H9 (cell line): Measurements from ENCODE around the gene P2RX7. TPM values are rescaled to one million over a fixed set of nuclear protein-coding genes. Genes with fewer than 3 reads are reported as not detected.

Experiments used
- DNase-seq: peaks from one replicate; pipeline ENCODE4 v3.0.0-alpha.2; 2017
- H2AFZ ChIP-seq: one replicate; pipeline ENCODE4 v1.6.1; 2013; ENCODE audit warnings: mild to moderate bottlenecking, low read length, control low read depth, moderate library complexity
- H2AK5ac ChIP-seq: 2 replicates; pipeline ENCODE4 v1.6.1; 2013; ENCODE audit warnings: low read length, control low read depth, mixed read lengths; ENCODE audit not compliant: insufficient read length
- H2BK120ac ChIP-seq: one replicate; pipeline ENCODE4 v1.6.1; 2013; ENCODE audit warnings: low read depth, mild to moderate bottlenecking, low read length, control low read depth, inconsistent platforms; ENCODE audit not compliant: poor library complexity, severe bottlenecking
- H2BK12ac ChIP-seq: 2 replicates; pipeline ENCODE4 v1.6.1; 2013; ENCODE audit warnings: low read length, control low read depth, mixed read lengths, low read depth; ENCODE audit not compliant: insufficient read length
- H2BK15ac ChIP-seq: 2 replicates; pipeline ENCODE4 v1.6.1; 2013; ENCODE audit warnings: low read depth, low read length, control low read depth
- H2BK20ac ChIP-seq: one replicate; pipeline ENCODE4 v1.6.1; 2013; ENCODE audit warnings: low read depth, mild to moderate bottlenecking, low read length, control low read depth, inconsistent platforms; ENCODE audit not compliant: poor library complexity, severe bottlenecking
- H2BK5ac ChIP-seq: 2 replicates; pipeline ENCODE4 v1.6.1; 2013; ENCODE audit warnings: low read length, control low read depth, mixed read lengths; ENCODE audit not compliant: insufficient read length
- H3K14ac ChIP-seq: 2 replicates; pipeline ENCODE4 v1.6.1; 2013; ENCODE audit warnings: low read length, control low read depth; ENCODE audit not compliant: insufficient read depth
- H3K18ac ChIP-seq: 2 replicates; pipeline ENCODE4 v1.6.1; 2013; ENCODE audit warnings: low read depth, mild to moderate bottlenecking, mixed read lengths, low read length, control low read depth; ENCODE audit not compliant: insufficient read length
- H3K23ac ChIP-seq: 2 replicates; pipeline ENCODE4 v1.6.1; 2013; ENCODE audit warnings: low read length, control low read depth, mixed read lengths, low read depth; ENCODE audit not compliant: insufficient read length
- H3K23me2 ChIP-seq: 2 replicates; pipeline ENCODE4 v1.6.1; 2013; ENCODE audit warnings: low read depth, mild to moderate bottlenecking, mixed read lengths, low read length, control low read depth; ENCODE audit not compliant: insufficient read length, poor library complexity, severe bottlenecking
- H3K27ac ChIP-seq: 2 replicates; pipeline ENCODE4 v1.5.1; 2013; ENCODE audit warnings: low read length, control low read depth, mixed read lengths, low read depth; ENCODE audit not compliant: insufficient read length
- H3K27me3 ChIP-seq: 2 replicates; pipeline ENCODE4 v1.6.1; 2013; ENCODE audit warnings: low read length, control low read depth, inconsistent platforms; ENCODE audit not compliant: insufficient read depth
- H3K4ac ChIP-seq: 2 replicates; pipeline ENCODE4 v1.6.1; 2013; ENCODE audit warnings: low read depth, mild to moderate bottlenecking, control low read depth, inconsistent platforms, low read length, moderate library complexity
- H3K4me1 ChIP-seq: 2 replicates; pipeline ENCODE4 v1.6.1; 2013; ENCODE audit warnings: low read length, control low read depth, inconsistent platforms; ENCODE audit not compliant: insufficient read depth
- H3K4me2 ChIP-seq: 2 replicates; pipeline ENCODE4 v1.6.1; 2013; ENCODE audit warnings: low read length, control low read depth, mixed read lengths; ENCODE audit not compliant: insufficient read length, insufficient read depth
- H3K56ac ChIP-seq: 2 replicates; pipeline ENCODE4 v1.6.1; 2013; ENCODE audit warnings: low read depth, mild to moderate bottlenecking, mixed read lengths, low read length, control low read depth; ENCODE audit not compliant: insufficient read length
- H3K79me1 ChIP-seq: 2 replicates; pipeline ENCODE4 v1.6.1; 2013; ENCODE audit warnings: low read depth, mild to moderate bottlenecking, moderate library complexity, low read length, control low read depth, inconsistent platforms; ENCODE audit not compliant: insufficient read depth, poor library complexity, severe bottlenecking
- H3K79me2 ChIP-seq: 2 replicates; pipeline ENCODE4 v1.6.1; 2013; ENCODE audit warnings: low read length, control low read depth, inconsistent platforms; ENCODE audit not compliant: insufficient read depth
- H3K9ac ChIP-seq: 2 replicates; pipeline ENCODE4 v1.6.1; 2013; ENCODE audit warnings: low read length, control low read depth, mixed read lengths; ENCODE audit not compliant: insufficient read length; ENCODE audit errors: extremely low read depth
- H3K9me3 ChIP-seq: one replicate; pipeline ENCODE4 v1.6.1; 2013; ENCODE audit warnings: low read depth, low read length, inconsistent platforms; ENCODE audit not compliant: control insufficient read depth
- H3T11ph ChIP-seq: one replicate; pipeline ENCODE4 v1.6.1; 2013; ENCODE audit warnings: mild to moderate bottlenecking, low read length, control low read depth, inconsistent platforms
- H4K20me1 ChIP-seq: one replicate; pipeline ENCODE4 v1.6.1; 2013; ENCODE audit not compliant: control insufficient read depth, insufficient read length, insufficient read depth
- H4K5ac ChIP-seq: 2 replicates; pipeline ENCODE4 v1.6.1; 2013; ENCODE audit warnings: low read depth, mild to moderate bottlenecking, mixed read lengths, low read length, control low read depth; ENCODE audit not compliant: insufficient read length
- H4K8ac ChIP-seq: replicated peaks from 2 replicates; pipeline ENCODE4 v1.6.1; 2013; ENCODE audit warnings: low read length, control low read depth, mixed read lengths, low read depth; ENCODE audit not compliant: insufficient read length
- H4K91ac ChIP-seq: 2 replicates; pipeline ENCODE4 v1.6.1; 2013; ENCODE audit warnings: low read depth, mild to moderate bottlenecking, moderate library complexity, mixed read lengths, low read length, control low read depth; ENCODE audit not compliant: insufficient read length
- H3K27ac Mint-ChIP-seq, 3 experiments: 2 replicates in 2 of 3; 3 replicates in 1 of 3; pipeline ENCODE4 v1.8.0; 2020 to 2021; ENCODE audit warnings: mixed read lengths in 3 of 3, mild to moderate bottlenecking in 1 of 3, moderate library complexity in 1 of 3
- H3K27me3 Mint-ChIP-seq: 2 replicates; pipeline ENCODE4 v1.8.0; 2021; ENCODE audit warnings: low read depth, mild to moderate bottlenecking, moderate library complexity, mixed read lengths
- H3K36me3 Mint-ChIP-seq, 3 experiments: 2 replicates in 2 of 3; 3 replicates in 1 of 3; pipeline ENCODE4 v1.8.0; 2020 to 2021; ENCODE audit warnings: low read depth in 3 of 3, mixed read lengths in 3 of 3; ENCODE audit not compliant: insufficient read depth in 1 of 3
- H3K4me1 Mint-ChIP-seq, 2 experiments: 2 replicates each; pipeline ENCODE4 v1.8.0; 2020; ENCODE audit warnings: mixed read lengths in 2 of 2
- H3K4me3 Mint-ChIP-seq, 2 experiments: 2 replicates in 1 of 2; 3 replicates in 1 of 2; pipeline ENCODE4 v1.8.0; 2020 to 2021; ENCODE audit warnings: mild to moderate bottlenecking in 2 of 2, mixed read lengths in 2 of 2, moderate library complexity in 1 of 2
- H3K9me3 Mint-ChIP-seq, 2 experiments: 2 replicates in 1 of 2; 3 replicates in 1 of 2; pipeline ENCODE4 v1.8.0; 2020; ENCODE audit warnings: mild to moderate bottlenecking in 2 of 2, mixed read lengths in 2 of 2, moderate library complexity in 1 of 2
- CTCF ChIP-seq: fragments of 200-600 bp; sonication (generic); conservative IDR thresholded peaks from 3 replicates; pipeline ENCODE4 v1.8.0; 2021; ENCODE audit warnings: antibody characterized with exemption, mild to moderate bottlenecking
- WGBS: extraction: QIAGEN DNeasy Blood & Tissue Kit; methylation state at CpG from one replicate; pipeline ENCODE4 v1.1.7; 2013; ENCODE audit warnings: missing lambda C conversion rate, low lambda C conversion rate, mixed read lengths; ENCODE audit not compliant: insufficient read length; ENCODE audit errors: extremely low coverage; 5-methylcytosine and 5-hydroxymethylcytosine counted together
- total RNA-seq: library from RNA; stranded (reverse); gene quantifications from 2 replicates; pipeline ENCODE4 v1.2.1, GENCODE V29; 2021

Gene P2RX7
- total RNA-seq, 1 experiment from 2014 or later, result 0.09 TPM

DNA sequence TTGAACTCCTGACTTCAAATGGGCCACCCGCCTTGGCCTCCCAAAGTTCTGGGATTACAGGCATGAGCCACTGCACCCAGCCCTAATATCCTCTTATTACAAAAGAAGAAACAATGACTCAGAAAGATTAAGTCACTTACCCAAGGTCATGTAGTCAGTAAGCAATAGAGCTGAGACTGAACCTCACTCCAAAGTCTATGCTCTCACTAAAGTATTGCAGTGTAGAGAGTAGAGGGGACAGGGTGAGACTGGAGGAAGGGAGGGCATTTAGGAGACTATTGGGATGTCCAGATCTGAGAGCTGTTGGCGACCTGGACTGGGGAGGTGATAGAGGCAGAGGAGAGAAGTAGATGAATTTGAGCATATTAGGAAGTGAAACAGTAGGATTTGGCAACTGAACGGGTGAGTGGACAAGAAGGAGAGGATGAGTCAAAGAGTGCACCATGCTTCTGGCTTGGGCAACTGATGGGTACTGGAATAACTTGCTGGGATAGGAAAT, 11.8 kb downstream of the P2RX7 start:
- no peak overlapping the region for H2AFZ ChIP-seq
- TF ChIP-seq CTCF, result no peak
- WGBS, result no CpG with 5 or more reads among the region's 3 CpGs

More for the DNA sequence above, 11.8 kb downstream of the P2RX7 start:
- H2BK12ac ChIP-seq, result no peak overlapping the region
- H2BK15ac ChIP-seq, result no peak overlapping the region
- H4K20me1 ChIP-seq, result no peaks in the 10 kb centered on the region
- no peak overlapping the region for H3K9ac ChIP-seq
- no peak overlapping the region for H4K8ac ChIP-seq
- Mint-ChIP-seq H3K4me1 (no peaks in the 10 kb centered on the region; a peak in 1 of 4 replicates), H3K4me3 (no peak overlapping the region), H3K27me3 (peaks cover 9% of the 10 kb centered on the region), H3K36me3 (no peaks in the 10 kb centered on the region), H3K27ac (no peak overlapping the region), H3K9me3 (peaks cover 0 to 3% of the 10 kb centered on the region in 2 experiments; a peak in 1 of 5 replicates)
- no peak overlapping the region for H2BK120ac ChIP-seq
- H3K27me3 ChIP-seq, result no peaks in the 10 kb centered on the region
- H2AK5ac ChIP-seq, result no peak overlapping the region
- DNase-seq, result no peak
- H3K56ac ChIP-seq, result no peak overlapping the region
- no peak overlapping the region for H3K4me2 ChIP-seq
- no peak overlapping the region for H3K18ac ChIP-seq
- no peak overlapping the region for H3K23ac ChIP-seq
- H3T11ph ChIP-seq, result no peak overlapping the region
- no peaks in the 10 kb centered on the region; the same call in 1 of the 2 replicates for H3K4me1 ChIP-seq
- H3K4ac ChIP-seq, result no peak overlapping the region
- no peak overlapping the region for H4K91ac ChIP-seq
- no peak overlapping the region for H4K5ac ChIP-seq
- H2BK20ac ChIP-seq, result no peak overlapping the region
- no peaks in the 10 kb centered on the region for H3K79me2 ChIP-seq
- no peak overlapping the region for H2BK5ac ChIP-seq
- no peaks in the 10 kb centered on the region for H3K79me1 ChIP-seq
- no peaks in the 10 kb centered on the region for H3K23me2 ChIP-seq
- H3K14ac ChIP-seq, result no peak overlapping the region
- no peaks in the 10 kb centered on the region for H3K9me3 ChIP-seq
- no peak overlapping the region for H3K27ac ChIP-seq
